Upper lobe of right lung (tissue), 1 donor: Measurements from ENCODE around the gene FAM227A. TPM values are rescaled to one million over a fixed set of nuclear protein-coding genes. Genes with fewer than 3 reads are reported as not detected.

Experiments used
- ATAC-seq: fragments of 200-7000 bp; cut with Tn5 transposase; one replicate; pipeline ENCODE4 v1.9.1; 2020; ENCODE audit warnings: mild to moderate bottlenecking, moderate library complexity
- DNase-seq: peaks from one replicate; pipeline ENCODE4 v3.0.0-alpha.2; 2020
- H3K27ac ChIP-seq: fragments of 200-600 bp; one replicate; pipeline ENCODE4 v1.8.0; 2022
- H3K27me3 ChIP-seq: fragments of 200-600 bp; one replicate; pipeline ENCODE4 v1.8.0; 2022; ENCODE audit warnings: mild to moderate bottlenecking
- H3K36me3 ChIP-seq: fragments of 200-600 bp; one replicate; pipeline ENCODE4 v1.8.0; 2022
- H3K4me1 ChIP-seq: fragments of 200-600 bp; one replicate; pipeline ENCODE4 v1.8.0; 2022
- H3K4me3 ChIP-seq: fragments of 200-600 bp; one replicate; pipeline ENCODE4 v1.8.0; 2022; ENCODE audit warnings: mild to moderate bottlenecking
- H3K9me3 ChIP-seq: fragments of 200-600 bp; one replicate; pipeline ENCODE4 v1.8.0; 2022
- CTCF ChIP-seq: fragments of 200-600 bp; IDR thresholded peaks from one replicate; pipeline ENCODE4 v1.8.0; 2022; ENCODE audit warnings: antibody characterized with exemption
- intact Hi-C: fragments of 100-400 bp; cut with DNase I; formaldehyde crosslinking; loops from one replicate; pipeline ENCODE4 v1.11.0; 2022
- total RNA-seq: library from RNA; stranded (reverse); fragmentation: NEBNext Ultra II Directional; extraction: Animal tissue kit (Norgen Biotek cat#: 25700); gene quantifications from one replicate; pipeline ENCODE4 v1.2.1, GENCODE V29; 2021
- donor health status: DM: no; HTN: yes; CAD: no; lungs with severe emphysema.

The FAM227A gene
- total RNA-seq, 1 donor from 2014 or later, result 0.98 TPM

DNA sequence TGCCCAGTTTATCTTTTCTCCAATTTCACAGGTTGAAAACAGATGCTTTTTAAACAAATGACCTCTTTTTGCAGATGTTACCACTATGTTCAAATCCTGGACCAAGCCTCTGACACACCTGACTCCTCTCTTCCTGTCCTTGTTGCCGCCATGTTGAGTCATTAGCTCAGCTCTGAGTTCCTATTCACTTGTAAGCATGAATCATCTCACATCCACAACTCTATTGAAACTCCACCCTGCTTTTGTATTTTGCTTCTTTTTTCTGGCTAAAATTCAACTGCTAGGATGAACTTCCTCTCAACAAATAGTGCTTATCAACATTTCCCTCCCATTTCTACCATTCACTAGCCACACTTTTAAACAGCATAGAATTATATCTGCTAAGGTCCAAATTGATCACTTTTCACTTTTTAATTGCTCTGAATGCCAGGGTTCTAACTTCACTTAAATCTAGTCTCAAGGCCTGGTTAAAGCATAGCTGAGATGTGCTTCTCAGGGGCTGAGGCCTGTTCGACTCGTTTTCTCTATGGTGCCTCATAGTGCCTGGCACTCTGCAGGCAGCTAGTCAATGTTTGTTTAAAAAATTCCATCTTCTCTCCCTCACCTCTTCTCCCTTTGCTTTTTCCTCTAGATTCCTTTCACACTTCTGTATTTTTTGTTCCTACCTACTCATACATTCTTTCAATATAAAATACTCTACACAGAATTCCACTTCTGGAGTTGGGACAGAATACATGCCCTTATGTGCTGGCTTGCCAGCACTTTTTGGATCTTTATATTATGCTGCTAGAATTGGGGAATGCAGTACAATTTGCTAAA, 40.6 kb upstream of the FAM227A start:
- peak overlapping the region; percentile 95 for H3K27ac ChIP-seq
- H3K36me3 ChIP-seq, result peaks cover 6% of the 10 kb centered on the region
- peaks cover 54% of the 10 kb centered on the region for H3K4me1 ChIP-seq
- no peak overlapping the region for H3K4me3 ChIP-seq
- no peaks in the 10 kb centered on the region for H3K27me3 ChIP-seq
- DNase-seq (no peak), ATAC-seq (no peak)
- H3K9me3 ChIP-seq, result no peaks in the 10 kb centered on the region
- TF ChIP-seq CTCF, result no peak
- intact Hi-C loops, result no loop called here

- Histone ChIP-seq H3K9me3 (no peaks in the 10 kb centered on the region), H3K27me3 (no peaks in the 10 kb centered on the region), H3K27ac (peak overlapping the region; percentile 44), H3K4me3 (no peak overlapping the region), H3K36me3 (peaks cover 13% of the 10 kb centered on the region), H3K4me1 (peaks cover 54% of the 10 kb centered on the region)
- no peak for TF ChIP-seq CTCF
- intact Hi-C loops, result no loop called here
- peak; percentile 54 for ATAC-seq
- DNase-seq, result no peak
Measured at GRCh38 chr22:38694940-38695339, 38.7 kb upstream of the FAM227A start.

DNA sequence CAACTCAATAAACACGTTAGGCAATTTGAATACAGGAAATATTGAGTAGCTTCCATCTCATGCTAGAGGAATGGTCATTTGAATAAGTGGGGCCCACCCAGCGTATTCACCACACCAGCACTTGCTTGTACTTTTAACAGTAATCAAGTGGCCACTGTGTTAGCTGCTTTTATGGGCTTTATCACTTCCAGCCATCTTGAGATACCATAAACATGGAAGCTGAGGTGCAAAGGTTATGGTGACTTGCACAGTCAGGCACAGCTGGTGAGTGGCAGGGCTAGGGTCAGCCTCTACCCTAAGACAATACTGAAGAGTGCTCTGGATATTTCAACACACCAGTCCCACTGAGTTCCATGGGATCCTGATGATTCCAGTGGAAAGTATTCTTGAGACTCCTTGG, 37.9 kb upstream of the FAM227A start:
- TF ChIP-seq CTCF, result no peak
- DNase-seq, result no peak
- no peak for ATAC-seq
- no peaks in the 10 kb centered on the region for H3K27me3 ChIP-seq
- peaks cover 47% of the 10 kb centered on the region for H3K4me1 ChIP-seq
- H3K27ac ChIP-seq, result no peak overlapping the region
- H3K4me3 ChIP-seq, result no peak overlapping the region
- no peaks in the 10 kb centered on the region for H3K9me3 ChIP-seq
- intact Hi-C loops, result no loop called here
- peaks cover 18% of the 10 kb centered on the region for H3K36me3 ChIP-seq

DNA sequence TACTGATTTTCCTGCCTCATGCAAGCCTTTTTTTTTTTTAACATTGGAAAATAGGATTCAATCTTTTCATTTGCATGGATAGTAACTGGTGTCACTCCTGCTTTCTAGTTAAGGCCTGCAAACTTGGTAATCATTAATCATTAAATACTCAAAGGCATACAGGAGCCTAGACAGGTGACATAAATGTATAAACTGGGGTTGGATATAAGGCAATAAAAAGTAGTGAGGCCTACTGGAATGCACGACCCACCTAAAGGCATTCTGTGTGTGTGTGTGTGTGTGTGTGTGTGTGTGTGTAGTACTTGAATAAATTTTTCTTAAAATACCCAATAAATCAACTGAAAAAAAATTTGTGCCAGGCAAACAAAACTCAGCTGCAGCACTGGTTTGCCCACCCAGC, 33.5 kb upstream of the FAM227A start:
- Histone ChIP-seq H3K36me3 (peaks cover 62% of the 10 kb centered on the region), H3K9me3 (no peaks in the 10 kb centered on the region), H3K4me3 (no peak overlapping the region), H3K4me1 (peaks cover 8% of the 10 kb centered on the region), H3K27me3 (no peaks in the 10 kb centered on the region), H3K27ac (no peak overlapping the region)
- DNase-seq (no peak), ATAC-seq (no peak)
- intact Hi-C loops, result no loop called here
- no peak for TF ChIP-seq CTCF

DNA sequence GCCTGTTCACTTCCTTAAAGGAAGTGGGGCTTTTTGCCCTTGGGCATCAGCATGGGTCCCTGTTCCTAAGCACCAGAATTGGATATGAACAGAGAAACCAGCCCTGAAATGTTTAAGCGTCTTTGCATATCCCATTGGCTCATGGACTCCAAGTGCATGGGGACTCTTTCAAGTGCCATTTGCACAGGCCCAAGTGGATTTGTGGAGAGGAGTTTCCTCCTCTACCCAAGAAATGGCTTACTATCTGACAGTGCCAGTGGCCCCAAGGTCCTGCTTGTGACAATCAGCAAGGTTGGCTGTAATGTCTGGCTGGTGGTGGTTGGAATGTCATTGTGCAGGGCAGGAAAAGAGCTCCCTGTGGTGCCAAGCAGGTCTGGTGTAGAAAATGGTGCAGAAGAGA, 29.6 kb upstream of the FAM227A start:
- TF ChIP-seq CTCF, result no peak
- no peak overlapping the region for H3K27ac ChIP-seq
- H3K9me3 ChIP-seq, result no peaks in the 10 kb centered on the region
- intact Hi-C loops, result no loop called here
- H3K4me3 ChIP-seq, result no peak overlapping the region
- H3K36me3 ChIP-seq, result peaks cover 66% of the 10 kb centered on the region
- no peak for ATAC-seq
- H3K27me3 ChIP-seq, result no peaks in the 10 kb centered on the region
- peaks cover 7% of the 10 kb centered on the region for H3K4me1 ChIP-seq
- DNase-seq, result no peak
